H9 (cell line): Measurements from ENCODE around the gene PIMREG. TPM values are rescaled to one million over a fixed set of nuclear protein-coding genes. Genes with fewer than 3 reads are reported as not detected.

Experiments
- DNase-seq: peaks from one replicate; pipeline ENCODE4 v3.0.0-alpha.2; 2017
- H2AFZ ChIP-seq: one replicate; pipeline ENCODE4 v1.6.1; 2013; ENCODE audit warnings: mild to moderate bottlenecking, low read length, control low read depth, moderate library complexity
- H2AK5ac ChIP-seq: 2 replicates; pipeline ENCODE4 v1.6.1; 2013; ENCODE audit warnings: low read length, control low read depth, mixed read lengths; ENCODE audit not compliant: insufficient read length
- H2BK120ac ChIP-seq: one replicate; pipeline ENCODE4 v1.6.1; 2013; ENCODE audit warnings: low read depth, mild to moderate bottlenecking, low read length, control low read depth, inconsistent platforms; ENCODE audit not compliant: poor library complexity, severe bottlenecking
- H2BK12ac ChIP-seq: 2 replicates; pipeline ENCODE4 v1.6.1; 2013; ENCODE audit warnings: low read length, control low read depth, mixed read lengths, low read depth; ENCODE audit not compliant: insufficient read length
- H2BK15ac ChIP-seq: 2 replicates; pipeline ENCODE4 v1.6.1; 2013; ENCODE audit warnings: low read depth, low read length, control low read depth
- H2BK20ac ChIP-seq: one replicate; pipeline ENCODE4 v1.6.1; 2013; ENCODE audit warnings: low read depth, mild to moderate bottlenecking, low read length, control low read depth, inconsistent platforms; ENCODE audit not compliant: poor library complexity, severe bottlenecking
- H2BK5ac ChIP-seq: 2 replicates; pipeline ENCODE4 v1.6.1; 2013; ENCODE audit warnings: low read length, control low read depth, mixed read lengths; ENCODE audit not compliant: insufficient read length
- H3K14ac ChIP-seq: 2 replicates; pipeline ENCODE4 v1.6.1; 2013; ENCODE audit warnings: low read length, control low read depth; ENCODE audit not compliant: insufficient read depth
- H3K18ac ChIP-seq: 2 replicates; pipeline ENCODE4 v1.6.1; 2013; ENCODE audit warnings: low read depth, mild to moderate bottlenecking, mixed read lengths, low read length, control low read depth; ENCODE audit not compliant: insufficient read length
- H3K23ac ChIP-seq: 2 replicates; pipeline ENCODE4 v1.6.1; 2013; ENCODE audit warnings: low read length, control low read depth, mixed read lengths, low read depth; ENCODE audit not compliant: insufficient read length
- H3K23me2 ChIP-seq: 2 replicates; pipeline ENCODE4 v1.6.1; 2013; ENCODE audit warnings: low read depth, mild to moderate bottlenecking, mixed read lengths, low read length, control low read depth; ENCODE audit not compliant: insufficient read length, poor library complexity, severe bottlenecking
- H3K27ac ChIP-seq: 2 replicates; pipeline ENCODE4 v1.5.1; 2013; ENCODE audit warnings: low read length, control low read depth, mixed read lengths, low read depth; ENCODE audit not compliant: insufficient read length
- H3K27me3 ChIP-seq: 2 replicates; pipeline ENCODE4 v1.6.1; 2013; ENCODE audit warnings: low read length, control low read depth, inconsistent platforms; ENCODE audit not compliant: insufficient read depth
- H3K4ac ChIP-seq: 2 replicates; pipeline ENCODE4 v1.6.1; 2013; ENCODE audit warnings: low read depth, mild to moderate bottlenecking, control low read depth, inconsistent platforms, low read length, moderate library complexity
- H3K4me1 ChIP-seq: 2 replicates; pipeline ENCODE4 v1.6.1; 2013; ENCODE audit warnings: low read length, control low read depth, inconsistent platforms; ENCODE audit not compliant: insufficient read depth
- H3K4me2 ChIP-seq: 2 replicates; pipeline ENCODE4 v1.6.1; 2013; ENCODE audit warnings: low read length, control low read depth, mixed read lengths; ENCODE audit not compliant: insufficient read length, insufficient read depth
- H3K56ac ChIP-seq: 2 replicates; pipeline ENCODE4 v1.6.1; 2013; ENCODE audit warnings: low read depth, mild to moderate bottlenecking, mixed read lengths, low read length, control low read depth; ENCODE audit not compliant: insufficient read length
- H3K79me1 ChIP-seq: 2 replicates; pipeline ENCODE4 v1.6.1; 2013; ENCODE audit warnings: low read depth, mild to moderate bottlenecking, moderate library complexity, low read length, control low read depth, inconsistent platforms; ENCODE audit not compliant: insufficient read depth, poor library complexity, severe bottlenecking
- H3K79me2 ChIP-seq: 2 replicates; pipeline ENCODE4 v1.6.1; 2013; ENCODE audit warnings: low read length, control low read depth, inconsistent platforms; ENCODE audit not compliant: insufficient read depth
- H3K9ac ChIP-seq: 2 replicates; pipeline ENCODE4 v1.6.1; 2013; ENCODE audit warnings: low read length, control low read depth, mixed read lengths; ENCODE audit not compliant: insufficient read length; ENCODE audit errors: extremely low read depth
- H3K9me3 ChIP-seq: one replicate; pipeline ENCODE4 v1.6.1; 2013; ENCODE audit warnings: low read depth, low read length, inconsistent platforms; ENCODE audit not compliant: control insufficient read depth
- H3T11ph ChIP-seq: one replicate; pipeline ENCODE4 v1.6.1; 2013; ENCODE audit warnings: mild to moderate bottlenecking, low read length, control low read depth, inconsistent platforms
- H4K20me1 ChIP-seq: one replicate; pipeline ENCODE4 v1.6.1; 2013; ENCODE audit not compliant: control insufficient read depth, insufficient read length, insufficient read depth
- H4K5ac ChIP-seq: 2 replicates; pipeline ENCODE4 v1.6.1; 2013; ENCODE audit warnings: low read depth, mild to moderate bottlenecking, mixed read lengths, low read length, control low read depth; ENCODE audit not compliant: insufficient read length
- H4K8ac ChIP-seq: replicated peaks from 2 replicates; pipeline ENCODE4 v1.6.1; 2013; ENCODE audit warnings: low read length, control low read depth, mixed read lengths, low read depth; ENCODE audit not compliant: insufficient read length
- H4K91ac ChIP-seq: 2 replicates; pipeline ENCODE4 v1.6.1; 2013; ENCODE audit warnings: low read depth, mild to moderate bottlenecking, moderate library complexity, mixed read lengths, low read length, control low read depth; ENCODE audit not compliant: insufficient read length
- H3K27ac Mint-ChIP-seq, 3 experiments: 2 replicates in 2 of 3; 3 replicates in 1 of 3; pipeline ENCODE4 v1.8.0; 2020 to 2021; ENCODE audit warnings: mixed read lengths in 3 of 3, mild to moderate bottlenecking in 1 of 3, moderate library complexity in 1 of 3
- H3K27me3 Mint-ChIP-seq: 2 replicates; pipeline ENCODE4 v1.8.0; 2021; ENCODE audit warnings: low read depth, mild to moderate bottlenecking, moderate library complexity, mixed read lengths
- H3K36me3 Mint-ChIP-seq, 3 experiments: 2 replicates in 2 of 3; 3 replicates in 1 of 3; pipeline ENCODE4 v1.8.0; 2020 to 2021; ENCODE audit warnings: low read depth in 3 of 3, mixed read lengths in 3 of 3; ENCODE audit not compliant: insufficient read depth in 1 of 3
- H3K4me1 Mint-ChIP-seq, 2 experiments: 2 replicates each; pipeline ENCODE4 v1.8.0; 2020; ENCODE audit warnings: mixed read lengths in 2 of 2
- H3K4me3 Mint-ChIP-seq, 2 experiments: 2 replicates in 1 of 2; 3 replicates in 1 of 2; pipeline ENCODE4 v1.8.0; 2020 to 2021; ENCODE audit warnings: mild to moderate bottlenecking in 2 of 2, mixed read lengths in 2 of 2, moderate library complexity in 1 of 2
- H3K9me3 Mint-ChIP-seq, 2 experiments: 2 replicates in 1 of 2; 3 replicates in 1 of 2; pipeline ENCODE4 v1.8.0; 2020; ENCODE audit warnings: mild to moderate bottlenecking in 2 of 2, mixed read lengths in 2 of 2, moderate library complexity in 1 of 2
- CTCF ChIP-seq: fragments of 200-600 bp; sonication (generic); conservative IDR thresholded peaks from 3 replicates; pipeline ENCODE4 v1.8.0; 2021; ENCODE audit warnings: antibody characterized with exemption, mild to moderate bottlenecking
- WGBS: extraction: QIAGEN DNeasy Blood & Tissue Kit; methylation state at CpG from one replicate; pipeline ENCODE4 v1.1.7; 2013; ENCODE audit warnings: missing lambda C conversion rate, low lambda C conversion rate, mixed read lengths; ENCODE audit not compliant: insufficient read length; ENCODE audit errors: extremely low coverage; 5-methylcytosine and 5-hydroxymethylcytosine counted together
- total RNA-seq: library from RNA; stranded (reverse); gene quantifications from 2 replicates; pipeline ENCODE4 v1.2.1, GENCODE V29; 2021

Gene PIMREG
- total RNA-seq, 1 experiment from 2014 or later: 91.6 TPM

GRCh38 chr17:6425407-6425806 is 18.8 kb upstream of the PIMREG start:
- Histone ChIP-seq H4K20me1 (no peaks in the 10 kb centered on the region), H3K23me2 (no peaks in the 10 kb centered on the region), H3K4me2 (no peak overlapping the region), H2BK5ac (no peak overlapping the region), H2BK15ac (no peak overlapping the region), H2BK120ac (no peak overlapping the region), H3K79me1 (no peaks in the 10 kb centered on the region), H3K18ac (no peak overlapping the region), H2AK5ac (no peak overlapping the region), H2BK12ac (no peak overlapping the region), H3K27me3 (no peaks in the 10 kb centered on the region), H3K4me1 (no peaks in the 10 kb centered on the region), H3K56ac (no peak overlapping the region), H4K5ac (no peak overlapping the region), H3K23ac (no peak overlapping the region), H3K27ac (no peak overlapping the region), H3K4ac (no peak overlapping the region), H3K9me3 (no peaks in the 10 kb centered on the region), H2BK20ac (no peak overlapping the region), H3T11ph (no peak overlapping the region), H2AFZ (no peak overlapping the region), H3K79me2 (no peaks in the 10 kb centered on the region), H3K9ac (no peak overlapping the region), H4K91ac (no peak overlapping the region), H3K14ac (no peak overlapping the region), H4K8ac (no peak overlapping the region)
- no peak for DNase-seq
- Mint-ChIP-seq H3K36me3 (peaks cover 3 to 5% (median 3%) of the 10 kb centered on the region in 3 experiments; a peak in 4 of 7 replicates), H3K27ac (no peak overlapping the region), H3K4me3 (no peak overlapping the region), H3K27me3 (peaks cover 1% of the 10 kb centered on the region), H3K9me3 (peaks cover 4% of the 10 kb centered on the region in 2 experiments; a peak in 2 of 5 replicates), H3K4me1 (peaks cover 3 to 11% of the 10 kb centered on the region in 2 experiments)
- WGBS: no CpG with 5 or more reads among the region's 18 CpGs
- no peak for TF ChIP-seq CTCF
